SH-SY5Y (cell line): ENCODE measurements around the gene SLC1A5.
A peak's percentile ranks its signal among the peaks of the same experiment; 100 is the strongest.

Experiments
- GATA2 ChIP-seq: IDR thresholded peaks from 2 replicates; pipeline ENCODE4 v1.6.1; 2011; ENCODE audit warnings: mild to moderate bottlenecking, low read depth, low read length
- GATA3 ChIP-seq: IDR thresholded peaks from 2 replicates; pipeline ENCODE4 v1.6.1; 2011; ENCODE audit warnings: low read depth, mild to moderate bottlenecking, low read length, moderate library complexity

Gene SLC1A5

GRCh38 chr19:46788262-46788967 is at the start of gene SLC1A5:
Gene SLC1A5 (minus strand): TSS chr19:46788594. CDS start chr19:46787965, 629 bp downstream.
- TF ChIP-seq GATA2 (0 out of 2 replicates have a peak, but pooled peaks have one; percentile 15), GATA3 (no peak)

GRCh38 chr19:46838160-46838559 is 49.8 kb upstream of the SLC1A5 start:
- TF ChIP-seq GATA2 (no peak), GATA3 (no peak)

- TF ChIP-seq GATA3 (no peak), GATA2 (no peak)
These were observed 46.6 kb upstream of the SLC1A5 start for GRCh38 chr19:46834984-46835383.

- TF ChIP-seq GATA3 (no peak), GATA2 (no peak)
These were observed 45.7 kb upstream of the SLC1A5 start for GRCh38 chr19:46834121-46834520.

DNA sequence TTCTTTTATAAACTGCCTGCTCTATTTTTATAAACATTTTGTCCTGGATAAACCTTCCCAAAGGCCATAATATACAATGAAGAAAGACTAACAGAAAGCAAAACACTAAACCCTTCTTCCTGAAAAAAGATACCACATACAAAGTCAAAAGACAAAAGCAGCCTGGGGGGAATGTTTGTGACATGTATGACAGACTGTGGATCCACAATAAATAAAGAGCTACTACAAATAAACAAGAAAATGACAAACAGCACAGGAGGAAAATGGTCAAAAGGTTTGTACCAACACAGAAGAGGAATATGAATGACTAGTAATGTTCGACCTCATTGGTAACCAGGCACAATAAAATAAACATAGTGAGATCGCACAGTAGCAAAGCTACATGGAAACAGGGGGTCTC is 42.5 kb upstream of the SLC1A5 start:
- TF ChIP-seq GATA2 (no peak), GATA3 (no peak)

GRCh38 chr19:46828484-46828883 is 40.1 kb upstream of the SLC1A5 start:
- TF ChIP-seq GATA3, result no peak

GRCh38 chr19:46825731-46826055 is 37.3 kb upstream of the SLC1A5 start:
- TF ChIP-seq GATA2, result no peak
- TF ChIP-seq GATA3, result no peak

GRCh38 chr19:46824890-46825730 is 36.7 kb upstream of the SLC1A5 start:
- no peak for TF ChIP-seq GATA2
- TF ChIP-seq GATA3, result no peak

GRCh38 chr19:46823049-46823448 is 34.7 kb upstream of the SLC1A5 start:
- no peak for TF ChIP-seq GATA2
- no peak for TF ChIP-seq GATA3

- no peak for TF ChIP-seq GATA3
- TF ChIP-seq GATA2, result no peak
These were observed 33.4 kb upstream of the SLC1A5 start for GRCh38 chr19:46821512-46822409.

- TF ChIP-seq GATA3, result no peak
- no peak for TF ChIP-seq GATA2
These were observed 30.4 kb upstream of the SLC1A5 start for GRCh38 chr19:46818812-46819211.

DNA sequence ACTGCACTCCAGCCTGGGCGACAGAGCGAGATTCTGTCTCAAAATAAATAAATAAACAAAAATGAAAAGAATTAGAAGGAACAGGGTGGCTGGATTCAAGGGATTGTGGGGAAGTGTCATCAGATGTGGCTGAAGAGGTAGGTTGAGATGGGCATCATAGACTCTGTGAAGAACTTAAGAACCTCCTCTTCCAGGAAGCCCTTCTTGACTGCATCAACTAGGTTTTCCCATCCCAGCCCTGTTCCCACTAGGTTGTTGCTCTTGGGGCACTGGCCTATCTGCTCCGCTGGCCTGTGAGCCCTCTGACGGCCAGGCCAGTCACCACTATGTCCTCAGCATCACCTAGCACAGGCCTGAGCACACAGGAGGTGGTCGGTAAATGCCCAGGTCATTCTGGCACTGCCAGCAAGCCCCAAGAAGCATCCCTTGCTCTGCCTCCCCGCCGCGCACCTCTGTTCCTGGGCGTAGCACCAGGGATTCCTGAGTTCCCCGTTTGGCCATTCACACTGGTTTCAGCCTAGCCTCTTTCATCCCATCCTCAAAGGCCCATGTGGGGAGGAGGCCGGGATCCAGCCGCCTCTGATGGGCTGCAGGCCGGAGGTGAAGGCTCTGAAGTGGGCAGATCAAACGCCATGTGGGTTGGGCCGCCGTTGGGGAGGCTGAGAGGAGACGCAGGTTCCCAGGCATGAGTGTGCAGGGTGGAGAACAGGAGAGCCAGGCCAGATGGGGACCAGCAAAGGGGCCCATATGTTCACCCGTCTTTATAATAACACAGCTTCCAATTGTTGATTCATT is 27.6 kb upstream of the SLC1A5 start:
- no peak for TF ChIP-seq GATA3
- TF ChIP-seq GATA2, result no peak

DNA sequence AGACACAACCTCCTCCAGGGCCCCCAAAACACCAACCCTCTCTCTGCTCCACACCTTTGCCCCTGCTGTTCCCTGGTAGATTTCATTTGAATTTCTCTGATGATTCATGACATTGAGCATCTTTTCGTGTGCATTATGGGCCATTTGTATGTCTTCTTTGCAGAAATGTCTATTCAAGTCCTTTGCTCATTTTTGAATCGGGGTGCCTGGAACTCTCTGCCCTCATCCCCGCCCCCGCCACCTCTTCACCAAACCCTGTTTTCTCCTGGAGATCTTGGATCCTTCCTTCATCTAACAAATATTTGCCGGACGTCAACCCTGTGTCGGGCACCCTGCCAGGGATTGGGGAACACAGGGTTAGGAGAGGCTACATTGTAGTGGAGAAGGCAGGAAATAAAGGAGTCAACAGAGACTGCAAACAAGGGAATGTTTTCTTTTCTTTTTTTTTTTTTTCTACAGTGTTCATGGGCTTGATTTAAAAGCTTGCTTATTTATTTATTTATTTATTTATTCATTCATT is 25.5 kb upstream of the SLC1A5 start:
- TF ChIP-seq GATA2 (no peak), GATA3 (no peak)
